ENCODE measurements around the gene ENTPD3.

ENTPD3 gene

GRCh38 chr3:40387001-40387894, at the start of gene ENTPD3:
Gene ENTPD3 (plus strand): TSS chr3:40387184. CDS start chr3:40388058, 874 bp downstream.
- peak; percentile 55 for DNase-seq

GRCh38 chr3:40339871-40340270, 47.1 kb upstream of the ENTPD3 start:
- no peak for DNase-seq

- DNase-seq = no peak
Measured at GRCh38 chr3:40340541-40341170, 46.3 kb upstream of the ENTPD3 start.

- DNase-seq = no peak
Measured at GRCh38 chr3:40341671-40342070, 45.3 kb upstream of the ENTPD3 start.

GRCh38 chr3:40350529-40350928, 36.5 kb upstream of the ENTPD3 start:
- DNase-seq = no peak

- DNase-seq = no peak
Measured at GRCh38 chr3:40355410-40355809, 31.6 kb upstream of the ENTPD3 start.

GRCh38 chr3:40358454-40358853, 28.5 kb upstream of the ENTPD3 start:
- no peak for DNase-seq

GRCh38 chr3:40363674-40364073, 23.3 kb upstream of the ENTPD3 start:
- no peak for DNase-seq

- no peak for DNase-seq
Measured at GRCh38 chr3:40366203-40367162, 20.5 kb upstream of the ENTPD3 start.

- DNase-seq = no peak
Measured at GRCh38 chr3:40369716-40370115, 17.3 kb upstream of the ENTPD3 start.

- DNase-seq = no peak
Measured at GRCh38 chr3:40377822-40378221, 9.2 kb upstream of the ENTPD3 start.

- no peak for DNase-seq
Measured at GRCh38 chr3:40379674-40380306, 7.2 kb upstream of the ENTPD3 start.

- DNase-seq = no peak
Measured at GRCh38 chr3:40381904-40382616, 4.9 kb upstream of the ENTPD3 start.

- DNase-seq = no peak
Measured at GRCh38 chr3:40382617-40382979, 4.4 kb upstream of the ENTPD3 start.

GRCh38 chr3:40386213-40386612, 771 bp upstream of the ENTPD3 start:
- DNase-seq = no peak

GRCh38 chr3:40387895-40388254, 891 bp downstream of the ENTPD3 start:
- no peak for DNase-seq

GRCh38 chr3:40396406-40396805, 9.4 kb downstream of the ENTPD3 start:
- no peak for DNase-seq

- no peak for DNase-seq
Measured at GRCh38 chr3:40397129-40397528, 10.1 kb downstream of the ENTPD3 start.

- no peak for DNase-seq
Measured at GRCh38 chr3:40397912-40398311, 10.9 kb downstream of the ENTPD3 start.

- no peak for DNase-seq
Measured at GRCh38 chr3:40398346-40398745, 11.4 kb downstream of the ENTPD3 start.

GRCh38 chr3:40404591-40405198, 17.7 kb downstream of the ENTPD3 start:
- DNase-seq = no peak

GRCh38 chr3:40407007-40407406, 20.0 kb downstream of the ENTPD3 start:
- no peak for DNase-seq
